ENCODE data around the gene APBA3.

The APBA3 gene

GRCh38 chr19:3745363-3746045, 16.0 kb downstream of the APBA3 start:
- no peak for DNase-seq

GRCh38 chr19:3743486-3743885, 18.0 kb downstream of the APBA3 start:
- DNase-seq = no peak

- no peak for DNase-seq
Observed at GRCh38 chr19:3740431-3740830, 21.1 kb downstream of the APBA3 start.

GRCh38 chr19:3738477-3739220, 22.8 kb downstream of the APBA3 start:
- DNase-seq = no peak

GRCh38 chr19:3737487-3738205, 23.8 kb downstream of the APBA3 start:
- no peak for DNase-seq

- DNase-seq = no peak
Observed at GRCh38 chr19:3736106-3736724, 25.3 kb downstream of the APBA3 start.

- DNase-seq = no peak
Observed at GRCh38 chr19:3734310-3734600, 27.2 kb downstream of the APBA3 start.

- no peak for DNase-seq
Observed at GRCh38 chr19:3733549-3734309, 27.8 kb downstream of the APBA3 start.

- no peak for DNase-seq
Observed at GRCh38 chr19:3732108-3732507, 29.4 kb downstream of the APBA3 start.

GRCh38 chr19:3730457-3730958, 31.0 kb downstream of the APBA3 start:
- no peak for DNase-seq

- no peak for DNase-seq
Observed at GRCh38 chr19:3725640-3726310, 35.7 kb downstream of the APBA3 start.

GRCh38 chr19:3725121-3725520, 36.4 kb downstream of the APBA3 start:
- no peak for DNase-seq

GRCh38 chr19:3723883-3724282, 37.6 kb downstream of the APBA3 start:
- DNase-seq = peak; percentile 57

- no peak for DNase-seq
Observed at GRCh38 chr19:3723110-3723488, 38.4 kb downstream of the APBA3 start.

- DNase-seq = no peak
Observed at GRCh38 chr19:3722443-3723109, 38.9 kb downstream of the APBA3 start.

GRCh38 chr19:3721887-3722442, 39.5 kb downstream of the APBA3 start:
- DNase-seq = no peak

GRCh38 chr19:3721131-3721886, 40.2 kb downstream of the APBA3 start:
- DNase-seq = peak; percentile 66

GRCh38 chr19:3720349-3720917, 41.1 kb downstream of the APBA3 start:
- no peak for DNase-seq

GRCh38 chr19:3719868-3720267, 41.6 kb downstream of the APBA3 start:
- no peak for DNase-seq

GRCh38 chr19:3716147-3716668, 45.3 kb downstream of the APBA3 start:
- no peak for DNase-seq
